Measurements from ENCODE around the gene PCDHGB7. TPM values are rescaled to one million over a fixed set of nuclear protein-coding genes. Genes with fewer than 3 reads are reported as not detected.
"Not testable (repeated sequence)": the region's sequence is repeated elsewhere in the genome, so short reads cannot be mapped to it uniquely, and the experiment has no call there.

The PCDHGB7 gene
- total RNA-seq = not detected

- DNase-seq = peak; percentile 13
These were observed at the start of gene PCDHGB7 for GRCh38 chr5:141417494-141418172. PCDHGB7 (plus strand) TSS chr5:141417677; CDS start chr5:141417860, 183 bp downstream.

DNA sequence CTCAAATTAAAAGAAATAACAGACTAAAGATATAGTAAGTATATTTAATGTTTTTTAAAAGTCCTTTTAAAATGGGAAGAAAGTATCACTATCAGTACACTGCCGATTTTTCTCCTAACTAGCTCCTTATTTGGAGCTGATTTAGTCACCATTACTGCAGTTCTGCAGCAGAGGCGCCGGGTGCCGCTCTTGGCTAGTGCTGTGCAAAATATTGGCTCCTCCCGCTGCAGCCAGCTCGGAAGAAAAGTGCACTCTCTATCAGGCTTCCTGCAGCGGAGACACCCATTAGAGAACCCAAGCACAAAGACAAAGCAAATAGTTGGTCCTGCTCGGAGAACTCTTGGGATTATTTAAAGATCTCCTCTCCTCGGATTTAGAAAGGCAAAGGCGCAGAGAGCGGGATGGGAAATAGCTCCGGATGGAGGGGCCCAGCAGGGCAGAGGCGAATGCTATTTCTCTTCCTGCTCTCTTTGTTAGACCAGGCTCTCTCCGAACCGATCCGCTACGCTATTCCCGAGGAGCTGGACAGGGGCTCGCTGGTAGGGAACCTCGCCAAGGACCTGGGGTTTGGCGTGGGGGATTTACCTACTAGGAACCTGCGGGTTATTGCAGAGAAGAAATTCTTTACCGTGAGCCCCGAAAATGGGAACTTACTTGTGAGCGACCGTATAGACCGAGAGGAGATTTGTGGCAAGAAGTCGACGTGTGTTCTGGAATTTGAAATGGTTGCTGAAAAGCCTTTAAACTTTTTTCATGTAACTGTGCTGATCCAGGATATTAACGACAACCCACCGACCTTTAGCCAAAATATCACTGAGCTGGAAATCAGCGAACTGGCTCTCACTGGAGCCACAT, 47.3 kb upstream of the PCDHGB7 start, which contains the start of gene PCDHGB3:
PCDHGB3 (plus strand) TSS at position 249 of the 855 bp plus-strand sequence; CDS start at position 402, 153 bp downstream.
- DNase-seq = no peak

DNA sequence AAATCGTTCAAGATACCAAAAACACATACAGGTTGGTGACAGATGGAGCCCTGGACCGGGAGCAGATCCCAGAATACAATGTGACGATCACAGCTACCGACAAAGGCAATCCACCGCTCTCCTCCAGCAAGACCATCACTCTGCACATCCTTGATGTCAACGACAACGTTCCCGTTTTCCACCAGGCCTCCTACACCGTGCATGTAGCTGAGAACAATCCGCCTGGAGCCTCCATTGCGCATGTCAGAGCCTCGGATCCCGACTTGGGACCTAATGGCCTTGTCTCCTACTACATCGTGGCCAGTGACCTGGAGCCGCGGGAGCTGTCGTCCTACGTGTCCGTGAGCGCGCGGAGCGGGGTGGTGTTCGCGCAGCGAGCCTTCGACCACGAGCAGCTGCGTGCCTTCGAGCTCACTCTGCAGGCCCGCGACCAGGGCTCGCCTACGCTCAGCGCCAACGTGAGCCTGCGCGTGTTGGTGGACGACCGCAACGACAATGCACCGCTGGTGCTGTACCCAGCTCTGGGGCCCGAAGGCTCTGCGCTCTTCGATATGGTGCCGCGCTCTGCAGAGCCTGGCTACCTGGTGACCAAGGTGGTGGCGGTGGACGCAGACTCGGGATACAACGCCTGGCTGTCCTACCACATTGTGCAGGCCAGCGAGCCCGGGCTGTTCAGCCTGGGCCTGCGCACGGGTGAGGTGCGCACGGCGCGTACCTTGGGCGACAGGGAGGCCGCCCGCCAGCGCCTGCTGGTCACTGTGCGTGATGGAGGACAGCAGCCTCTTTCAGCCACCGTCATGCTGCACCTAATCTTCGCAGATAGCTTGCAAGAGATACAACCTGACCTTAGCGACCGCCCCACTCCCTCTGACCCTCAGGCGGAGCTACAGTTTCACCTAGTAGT, 45.7 kb upstream of the PCDHGB7 start:
- DNase-seq = no peak

GRCh38 chr5:141373673-141374317, 43.7 kb upstream of the PCDHGB7 start, which contains the start of gene PCDHGA6:
PCDHGA6 (plus strand) TSS chr5:141373891; CDS start chr5:141374084, 193 bp downstream.
- no peak for DNase-seq

GRCh38 chr5:141374627-141375026, 42.9 kb upstream of the PCDHGB7 start:
- DNase-seq = no peak

DNA sequence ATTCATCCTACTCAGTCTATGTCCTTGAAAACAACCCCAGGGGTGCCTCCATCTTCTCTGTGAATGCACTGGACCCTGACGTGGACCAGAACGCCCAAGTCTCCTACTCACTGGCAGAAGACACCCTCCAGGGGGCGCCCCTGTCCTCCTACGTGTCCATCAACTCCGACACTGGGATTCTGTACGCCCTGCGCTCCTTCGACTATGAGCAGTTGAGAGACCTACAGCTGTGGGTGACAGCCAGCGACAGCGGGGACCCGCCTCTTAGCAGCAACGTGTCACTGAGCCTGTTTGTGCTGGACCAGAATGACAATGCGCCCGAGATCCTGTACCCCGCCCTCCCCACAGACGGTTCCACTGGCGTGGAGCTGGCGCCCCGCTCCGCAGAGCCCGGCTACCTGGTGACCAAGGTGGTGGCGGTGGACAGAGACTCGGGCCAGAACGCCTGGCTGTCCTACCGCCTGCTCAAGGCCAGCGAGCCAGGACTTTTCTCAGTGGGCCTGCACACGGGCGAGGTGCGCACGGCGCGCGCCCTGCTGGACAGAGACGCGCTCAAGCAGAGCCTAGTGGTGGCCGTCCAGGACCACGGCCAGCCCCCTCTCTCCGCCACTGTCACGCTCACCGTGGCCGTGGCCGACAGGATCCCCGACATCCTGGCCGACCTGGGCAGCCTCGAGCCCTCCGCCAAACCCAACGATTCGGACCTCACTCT, 41.9 kb upstream of the PCDHGB7 start:
- DNase-seq = not testable (repeated sequence)

- no peak for DNase-seq
These were observed 34.8 kb upstream of the PCDHGB7 start, which contains the start of gene PCDHGA7 for GRCh38 chr5:141382469-141383294. PCDHGA7 (plus strand) TSS chr5:141382742; CDS start chr5:141382900, 158 bp downstream.

GRCh38 chr5:141383345-141383744, 34.1 kb upstream of the PCDHGB7 start:
- no peak for DNase-seq

DNA sequence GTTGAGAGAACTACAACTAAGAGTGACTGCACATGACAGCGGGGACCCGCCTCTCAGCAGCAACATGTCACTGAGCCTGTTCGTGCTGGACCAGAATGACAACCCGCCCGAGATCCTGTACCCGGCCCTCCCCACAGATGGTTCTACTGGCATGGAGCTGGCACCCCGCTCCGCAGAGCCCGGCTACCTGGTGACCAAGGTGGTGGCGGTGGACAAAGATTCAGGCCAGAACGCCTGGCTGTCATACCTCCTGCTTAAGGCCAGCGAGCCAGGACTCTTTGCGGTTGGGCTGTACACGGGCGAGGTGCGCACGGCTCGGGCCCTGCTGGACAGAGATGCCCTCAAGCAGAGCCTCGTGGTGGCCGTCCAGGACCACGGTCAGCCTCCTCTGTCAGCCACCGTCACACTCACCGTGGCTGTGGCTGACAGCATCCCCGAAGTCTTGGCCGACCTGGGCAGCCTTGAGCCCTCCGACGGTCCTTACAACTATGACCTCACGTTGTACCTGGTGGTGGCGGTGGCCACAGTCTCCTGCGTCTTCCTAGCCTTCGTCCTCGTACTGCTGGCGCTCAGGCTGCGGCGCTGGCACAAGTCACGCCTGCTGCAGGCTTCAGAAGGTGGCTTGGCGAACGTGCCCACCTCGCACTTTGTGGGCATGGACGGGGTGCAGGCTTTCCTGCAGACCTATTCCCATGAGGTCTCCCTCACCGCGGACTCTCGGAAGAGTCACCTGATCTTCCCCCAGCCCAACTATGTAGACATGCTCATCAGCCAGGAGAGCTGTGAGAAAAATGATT, 32.8 kb upstream of the PCDHGB7 start:
- DNase-seq = no peak

- not testable (repeated sequence) for DNase-seq
These were observed 29.7 kb upstream of the PCDHGB7 start, which contains the start of gene PCDHGB4 for GRCh38 chr5:141387557-141388311. PCDHGB4 (plus strand) TSS chr5:141387698; CDS start chr5:141387885, 187 bp downstream.

DNA sequence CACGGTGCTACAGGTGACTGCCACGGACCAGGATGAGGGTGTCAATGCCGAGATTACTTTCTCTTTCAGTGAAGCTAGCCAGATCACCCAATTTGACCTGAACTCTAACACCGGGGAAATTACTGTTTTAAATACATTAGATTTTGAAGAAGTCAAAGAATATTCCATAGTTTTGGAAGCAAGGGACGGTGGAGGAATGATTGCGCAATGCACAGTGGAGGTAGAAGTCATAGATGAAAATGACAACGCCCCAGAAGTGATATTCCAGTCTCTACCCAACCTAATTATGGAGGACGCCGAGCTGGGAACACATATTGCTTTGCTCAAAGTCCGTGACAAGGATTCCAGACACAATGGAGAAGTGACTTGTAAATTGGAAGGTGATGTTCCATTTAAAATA, 28.8 kb upstream of the PCDHGB7 start:
- no peak for DNase-seq

DNA sequence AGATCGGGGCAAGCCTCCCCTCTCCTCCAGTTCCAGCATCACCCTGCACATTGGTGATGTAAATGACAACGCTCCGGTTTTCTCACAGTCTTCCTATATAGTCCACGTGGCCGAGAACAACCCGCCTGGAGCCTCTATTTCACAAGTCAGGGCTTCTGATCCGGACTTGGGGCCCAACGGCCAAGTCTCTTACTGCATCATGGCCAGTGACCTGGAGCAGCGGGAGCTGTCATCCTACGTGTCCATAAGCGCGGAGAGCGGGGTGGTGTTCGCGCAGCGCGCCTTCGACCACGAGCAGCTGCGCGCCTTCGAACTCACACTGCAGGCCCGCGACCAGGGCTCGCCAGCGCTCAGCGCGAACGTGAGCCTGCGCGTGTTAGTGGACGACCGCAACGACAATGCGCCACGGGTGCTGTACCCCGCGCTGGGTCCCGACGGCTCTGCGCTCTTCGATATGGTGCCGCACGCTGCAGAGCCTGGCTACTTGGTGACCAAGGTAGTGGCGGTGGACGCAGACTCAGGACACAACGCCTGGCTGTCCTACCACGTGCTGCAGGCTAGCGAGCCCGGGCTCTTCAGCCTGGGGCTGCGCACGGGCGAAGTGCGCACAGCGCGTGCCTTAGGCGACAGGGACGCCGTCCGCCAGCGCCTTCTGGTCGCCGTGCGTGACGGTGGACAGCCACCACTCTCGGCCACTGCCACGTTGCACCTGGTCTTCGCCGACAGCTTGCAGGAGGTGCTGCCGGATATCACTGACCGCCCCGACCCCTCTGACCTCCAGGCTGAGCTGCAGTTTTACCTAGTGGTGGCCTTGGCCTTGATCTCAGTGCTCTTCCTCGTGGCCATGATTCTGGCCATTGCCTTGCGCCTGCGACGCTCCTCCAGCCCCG, 28.1 kb upstream of the PCDHGB7 start:
- DNase-seq = no peak

GRCh38 chr5:141392429-141393198, 24.9 kb upstream of the PCDHGB7 start, which contains the start of gene PCDHGA8:
PCDHGA8 (plus strand) TSS chr5:141392633; CDS start chr5:141392814, 181 bp downstream.
- DNase-seq = no peak

DNA sequence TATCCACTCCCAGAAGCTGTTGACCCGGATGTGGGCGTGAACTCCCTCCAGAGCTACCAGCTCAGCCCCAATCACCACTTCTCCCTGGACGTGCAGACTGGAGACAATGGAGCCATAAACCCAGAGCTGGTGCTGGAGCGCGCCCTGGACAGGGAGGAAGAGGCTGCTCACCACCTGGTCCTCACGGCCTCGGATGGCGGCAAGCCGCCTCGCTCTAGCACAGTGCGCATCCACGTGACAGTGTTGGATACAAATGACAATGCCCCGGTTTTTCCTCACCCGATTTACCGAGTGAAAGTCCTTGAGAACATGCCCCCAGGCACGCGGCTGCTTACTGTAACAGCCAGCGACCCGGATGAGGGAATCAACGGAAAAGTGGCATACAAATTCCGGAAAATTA, 24.2 kb upstream of the PCDHGB7 start:
- no peak for DNase-seq

DNA sequence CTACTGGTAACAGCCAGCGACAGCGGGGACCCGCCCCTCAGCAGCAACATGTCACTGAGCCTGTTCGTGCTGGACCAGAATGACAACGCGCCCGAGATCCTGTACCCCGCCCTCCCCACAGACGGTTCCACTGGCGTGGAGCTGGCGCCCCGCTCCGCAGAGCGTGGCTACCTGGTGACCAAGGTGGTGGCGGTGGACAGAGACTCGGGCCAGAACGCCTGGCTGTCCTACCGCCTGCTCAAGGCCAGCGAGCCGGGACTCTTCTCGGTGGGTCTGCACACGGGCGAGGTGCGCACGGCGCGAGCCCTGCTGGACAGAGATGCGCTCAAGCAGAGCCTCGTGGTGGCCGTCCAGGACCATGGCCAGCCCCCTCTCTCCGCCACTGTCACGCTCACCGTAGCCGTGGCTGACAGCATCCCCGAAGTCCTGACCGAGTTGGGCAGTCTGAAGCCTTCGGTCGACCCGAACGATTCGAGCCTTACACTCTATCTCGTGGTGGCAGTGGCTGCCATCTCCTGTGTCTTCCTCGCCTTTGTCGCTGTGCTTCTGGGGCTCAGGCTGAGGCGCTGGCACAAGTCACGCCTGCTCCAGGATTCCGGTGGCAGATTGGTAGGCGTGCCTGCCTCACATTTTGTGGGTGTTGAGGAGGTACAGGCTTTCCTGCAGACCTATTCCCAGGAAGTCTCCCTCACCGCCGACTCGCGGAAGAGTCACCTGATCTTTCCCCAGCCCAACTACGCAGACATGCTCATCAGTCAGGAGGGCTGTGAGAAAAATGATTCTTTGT, 22.9 kb upstream of the PCDHGB7 start:
- not testable (repeated sequence) for DNase-seq

Data from effector CD4-positive, alpha-beta T cell (primary cell).